ENCODE data around the gene DDIT3.
"Not testable (repeated sequence)": the region's sequence is repeated elsewhere in the genome, so short reads cannot be mapped to it uniquely, and the experiment has no call there.

DDIT3 gene

GRCh38 chr12:57513266-57513665 lies 7.0 kb downstream of the DDIT3 start:
- DNase-seq (ENCODE audit: low read depth) = no peak

GRCh38 chr12:57512665-57513064 lies 7.6 kb downstream of the DDIT3 start:
- DNase-seq (ENCODE audit: low read depth) = no peak

DNA sequence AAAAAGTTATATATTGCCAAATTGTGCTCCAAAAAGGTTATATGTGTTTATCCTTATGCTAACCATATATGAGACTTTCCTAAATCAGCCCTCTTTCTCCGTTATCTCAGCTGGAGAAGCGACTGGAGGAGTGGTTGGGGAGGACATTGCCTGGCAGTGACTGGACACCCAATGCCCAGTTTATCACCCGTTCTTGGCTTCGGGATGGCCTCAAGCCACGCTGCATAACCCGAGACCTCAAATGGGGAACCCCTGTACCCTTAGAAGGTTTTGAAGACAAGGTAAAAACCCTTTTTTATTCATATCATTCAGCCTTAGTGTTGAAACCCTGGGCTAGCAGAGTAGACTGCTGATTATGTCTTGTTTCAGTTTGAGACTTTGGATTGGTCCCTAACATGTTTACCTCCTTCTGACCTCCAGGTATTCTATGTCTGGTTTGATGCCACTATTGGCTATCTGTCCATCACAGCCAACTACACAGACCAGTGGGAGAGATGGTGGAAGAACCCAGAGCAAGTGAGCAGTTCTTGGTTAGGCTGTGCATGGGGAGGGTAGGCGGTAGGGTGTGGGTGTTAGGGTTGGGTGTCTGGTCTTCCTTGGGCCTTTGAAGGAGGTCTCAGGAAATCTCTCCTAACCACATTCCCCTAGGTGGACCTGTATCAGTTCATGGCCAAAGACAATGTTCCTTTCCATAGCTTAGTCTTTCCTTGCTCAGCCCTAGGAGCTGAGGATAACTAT lies 8.6 kb downstream of the DDIT3 start:
- no peak for DNase-seq (ENCODE audit: low read depth)

DNA sequence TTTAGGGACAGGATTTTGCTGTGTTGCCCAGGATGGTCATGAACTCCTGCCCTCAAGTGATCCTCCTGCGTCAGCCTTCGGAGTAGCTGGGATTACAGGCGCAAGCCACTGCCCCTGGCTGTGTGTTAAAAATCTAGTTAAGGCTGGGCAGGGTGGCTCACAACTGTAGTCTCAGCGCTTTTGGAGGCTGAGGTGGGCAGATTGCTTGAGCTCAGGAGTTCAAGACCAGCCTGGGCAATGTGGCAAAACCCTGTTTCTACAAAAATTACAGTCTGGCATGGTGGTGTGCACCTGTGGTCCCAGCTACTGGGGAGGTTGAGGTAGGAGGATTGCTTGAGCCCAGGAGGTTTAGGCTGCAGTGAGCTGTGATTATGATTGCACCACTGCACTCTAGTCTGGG lies 9.2 kb downstream of the DDIT3 start:
- no peak for DNase-seq (ENCODE audit: low read depth)

DNA sequence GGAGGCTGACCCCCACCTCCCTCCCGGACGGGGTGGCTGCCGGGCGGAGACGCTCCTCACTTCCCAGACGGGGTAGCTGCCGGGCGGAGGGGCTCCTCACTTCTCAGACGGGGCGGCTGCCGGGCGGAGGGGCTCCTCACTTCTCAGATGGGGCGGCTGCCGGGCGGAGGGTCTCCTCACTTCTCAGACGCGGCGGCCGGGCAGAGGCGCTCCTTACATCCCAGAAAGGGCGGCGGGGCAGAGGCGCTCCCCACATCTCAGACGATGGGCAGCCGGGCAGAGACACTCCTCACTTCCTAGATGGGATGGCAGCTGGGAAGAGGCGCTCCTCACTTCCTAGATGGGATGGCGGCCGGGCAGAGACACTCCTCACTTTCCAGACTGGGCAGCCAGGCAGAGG lies 12.5 kb downstream of the DDIT3 start:
- DNase-seq (ENCODE audit: low read depth) = not testable (repeated sequence)

GRCh38 chr12:57506541-57506940 lies 13.8 kb downstream of the DDIT3 start:
- not testable (repeated sequence) for DNase-seq (ENCODE audit: low read depth)

DNA sequence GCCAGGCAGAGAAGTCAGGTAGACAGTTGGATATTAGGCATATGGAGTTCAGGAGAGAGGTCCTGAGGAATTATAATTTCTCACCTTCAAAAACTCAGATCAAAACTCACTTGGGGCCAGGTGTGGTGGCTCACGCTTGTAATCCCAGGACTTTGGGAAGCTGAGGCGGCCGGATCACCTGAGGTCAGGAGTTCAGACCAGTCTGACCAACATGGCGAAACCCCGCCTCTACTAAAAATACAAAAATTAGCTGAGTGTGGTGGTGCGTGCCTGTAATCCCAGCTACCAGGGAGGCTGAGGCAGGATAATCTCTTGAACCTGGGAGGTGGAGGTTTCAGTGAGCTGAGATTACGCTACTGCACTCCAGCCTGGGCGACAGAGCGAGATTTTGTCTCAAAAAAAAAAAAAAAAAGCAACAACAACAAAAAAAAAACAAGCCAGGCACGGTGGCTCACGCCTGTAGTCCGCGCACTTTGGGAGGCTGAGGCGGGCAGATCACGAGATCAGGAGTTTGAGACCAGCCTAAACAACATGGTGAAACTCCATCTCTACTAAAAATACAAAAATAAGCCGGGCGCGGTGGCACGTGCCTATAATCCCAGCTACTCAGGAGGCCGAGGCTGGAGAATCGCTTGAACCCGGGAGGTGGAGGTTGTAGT lies 17.9 kb downstream of the DDIT3 start:
- not testable (repeated sequence) for DNase-seq (ENCODE audit: low read depth)

DNA sequence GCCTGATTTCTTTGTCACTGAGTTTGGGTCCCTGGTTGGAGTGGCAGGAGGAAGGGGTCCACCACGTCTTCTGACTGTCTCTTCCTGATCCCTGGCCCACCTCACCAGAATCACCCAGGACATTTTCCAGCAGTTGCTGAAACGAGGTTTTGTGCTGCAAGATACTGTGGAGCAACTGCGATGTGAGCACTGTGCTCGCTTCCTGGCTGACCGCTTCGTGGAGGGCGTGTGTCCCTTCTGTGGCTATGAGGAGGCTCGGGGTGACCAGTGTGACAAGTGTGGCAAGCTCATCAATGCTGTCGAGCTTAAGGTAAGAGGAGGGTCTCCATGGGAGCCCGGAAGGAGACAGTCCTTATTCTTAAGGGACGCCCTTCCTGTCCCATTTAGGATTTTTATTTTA lies 20.1 kb downstream of the DDIT3 start:
- DNase-seq (ENCODE audit: low read depth) = no peak

DNA sequence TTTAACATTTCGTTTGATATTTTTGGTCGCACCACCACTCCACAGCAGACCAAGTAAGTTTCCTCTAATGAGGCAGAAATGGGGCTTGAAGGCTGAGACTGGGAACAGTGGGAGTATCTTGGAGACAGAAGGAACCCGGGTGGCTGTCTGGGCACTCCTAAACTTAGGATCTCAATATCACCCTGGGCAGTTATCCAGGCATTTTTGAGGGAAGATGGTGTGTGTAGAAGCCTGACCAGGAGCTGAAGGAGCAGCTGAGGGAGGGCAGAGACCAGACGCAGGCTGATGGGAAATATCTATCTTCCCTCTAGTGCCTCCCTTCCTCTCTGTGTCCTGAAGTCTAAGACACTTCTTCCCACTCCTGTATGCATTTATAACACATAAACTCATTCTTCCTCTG lies 21.7 kb downstream of the DDIT3 start:
- no peak for DNase-seq (ENCODE audit: low read depth)

DNA sequence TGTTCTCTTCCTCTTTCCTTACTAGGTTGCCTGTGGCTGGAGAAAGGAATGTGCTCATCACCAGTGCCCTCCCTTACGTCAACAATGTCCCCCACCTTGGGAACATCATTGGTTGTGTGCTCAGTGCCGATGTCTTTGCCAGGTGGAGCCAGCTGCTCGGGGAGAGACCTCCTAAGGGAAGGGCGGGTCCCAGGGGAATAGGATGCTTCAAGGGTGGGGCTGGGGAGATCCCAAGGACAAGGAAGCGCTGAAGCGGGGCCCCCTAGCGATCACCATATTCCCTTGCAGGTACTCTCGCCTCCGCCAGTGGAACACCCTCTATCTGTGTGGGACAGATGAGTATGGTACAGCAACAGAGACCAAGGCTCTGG lies 22.2 kb downstream of the DDIT3 start:
- no peak for DNase-seq (ENCODE audit: low read depth)

DNA sequence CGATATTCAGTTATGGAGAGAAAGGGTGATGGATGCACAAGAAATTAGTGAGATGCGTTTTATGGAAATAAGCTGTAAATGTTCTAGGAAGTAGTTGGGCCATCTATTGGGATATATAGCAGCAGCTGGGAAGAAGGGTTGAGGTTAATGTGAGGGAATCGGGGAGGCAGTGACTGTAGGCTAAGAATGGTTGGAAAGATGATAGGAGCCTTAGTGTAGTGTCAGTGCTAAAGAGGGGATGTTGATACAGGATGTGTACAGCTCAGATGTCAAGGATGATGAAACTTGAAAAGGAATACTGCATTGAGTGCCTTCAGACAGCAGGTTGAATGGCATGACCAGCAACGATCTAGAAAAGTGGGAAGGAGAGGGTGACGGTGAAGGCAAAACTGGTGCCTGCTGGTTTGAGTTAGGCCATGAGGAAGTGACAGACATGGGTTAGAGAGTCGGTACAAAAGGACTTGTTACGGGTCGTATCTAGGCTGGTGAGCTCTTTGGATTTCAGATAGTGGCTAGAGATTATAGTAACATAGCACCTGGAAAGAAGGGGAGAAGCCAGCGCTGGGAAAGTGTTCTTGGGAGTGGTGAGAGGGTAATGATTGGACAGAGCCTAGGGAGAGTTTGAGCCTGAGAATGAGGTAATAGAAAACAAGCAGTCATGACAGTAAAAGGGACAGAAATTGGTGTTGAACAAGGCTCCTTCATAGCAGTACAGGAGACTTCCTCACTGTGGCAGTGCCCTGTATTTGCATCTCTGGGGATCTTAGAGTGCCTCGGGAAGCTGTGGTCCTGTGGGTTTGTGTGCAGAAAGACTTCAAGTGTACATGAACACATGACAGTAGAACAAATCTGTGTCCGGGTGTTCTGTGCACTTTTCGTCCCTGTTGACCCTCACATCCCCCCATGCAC lies 22.8 kb downstream of the DDIT3 start:
- no peak for DNase-seq (ENCODE audit: low read depth)

GRCh38 chr12:57496822-57497221 lies 23.5 kb downstream of the DDIT3 start:
- DNase-seq (ENCODE audit: low read depth) = no peak

DNA sequence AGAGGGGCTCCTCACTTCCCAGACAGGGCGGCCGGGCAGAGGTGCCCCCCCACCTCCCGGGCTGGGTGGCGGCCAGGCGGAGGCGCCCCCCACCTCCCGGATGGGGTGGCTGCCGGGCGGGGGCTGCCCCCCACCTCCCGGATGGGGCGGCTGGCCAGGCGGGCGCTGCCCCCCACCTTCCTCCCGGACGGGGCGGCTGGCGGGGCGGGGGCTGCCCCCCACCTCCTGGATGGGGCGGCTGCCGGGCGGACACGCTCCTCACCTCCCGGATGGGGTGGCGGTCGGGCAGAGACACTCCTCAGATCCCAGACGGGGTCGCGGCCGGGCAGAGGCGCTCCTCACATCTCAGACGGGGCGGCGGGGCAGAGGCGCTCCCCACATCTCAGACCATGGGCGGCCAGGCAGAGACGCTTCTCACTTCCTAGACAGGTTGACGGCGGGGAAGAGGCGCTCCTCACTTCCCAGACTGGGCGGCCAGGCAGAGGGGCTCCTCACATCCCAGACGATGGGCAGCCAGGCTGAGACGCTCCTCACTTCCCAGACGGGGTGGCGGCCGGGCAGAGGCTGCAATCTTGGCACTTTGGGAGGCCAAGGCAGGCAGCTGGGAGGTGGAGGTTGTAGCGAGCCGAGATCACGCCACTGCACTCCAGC lies 25.1 kb downstream of the DDIT3 start:
- not testable (repeated sequence) for DNase-seq (ENCODE audit: low read depth)

DNA sequence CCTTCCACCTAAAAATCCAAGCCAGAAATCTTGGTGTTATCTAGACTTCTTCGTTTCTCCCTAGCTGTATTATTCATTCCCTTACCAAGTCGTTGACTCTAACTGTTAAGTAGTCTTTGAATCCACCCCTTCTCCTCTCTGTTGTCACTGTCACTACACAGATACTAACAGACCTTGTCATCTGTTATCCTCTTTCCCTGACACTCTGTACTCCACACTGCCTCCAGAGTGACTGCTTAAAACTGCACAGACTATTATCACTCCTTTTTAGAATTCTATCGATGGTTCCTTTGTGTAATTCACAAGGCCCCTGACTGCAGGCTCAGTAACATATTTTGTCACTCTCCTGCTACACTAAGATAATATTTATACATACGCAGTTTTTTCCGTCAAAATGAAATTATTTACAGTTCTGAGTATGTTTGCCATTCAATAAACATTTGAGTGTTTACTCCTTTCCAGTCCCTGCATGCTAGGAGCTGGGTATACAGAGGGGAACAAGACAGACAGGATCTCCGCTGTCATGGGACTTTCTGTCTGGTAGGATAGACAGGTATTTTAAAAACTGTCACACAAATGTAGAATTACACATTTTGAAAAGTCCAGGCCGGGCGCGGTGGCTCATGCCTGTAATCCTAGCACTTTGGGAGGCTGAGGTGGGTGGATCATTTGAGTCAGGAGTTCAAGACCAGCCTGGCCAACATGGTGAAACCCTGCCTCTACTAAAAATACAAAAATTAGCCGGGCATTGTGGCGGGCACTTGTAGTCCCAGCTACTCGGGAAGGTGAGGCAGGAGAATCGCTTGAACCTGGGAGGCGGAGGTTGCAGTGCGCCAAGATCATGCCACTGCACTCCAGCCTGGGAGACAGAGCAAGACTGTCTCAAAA lies 28.7 kb downstream of the DDIT3 start:
- no peak for DNase-seq (ENCODE audit: low read depth)

DNA sequence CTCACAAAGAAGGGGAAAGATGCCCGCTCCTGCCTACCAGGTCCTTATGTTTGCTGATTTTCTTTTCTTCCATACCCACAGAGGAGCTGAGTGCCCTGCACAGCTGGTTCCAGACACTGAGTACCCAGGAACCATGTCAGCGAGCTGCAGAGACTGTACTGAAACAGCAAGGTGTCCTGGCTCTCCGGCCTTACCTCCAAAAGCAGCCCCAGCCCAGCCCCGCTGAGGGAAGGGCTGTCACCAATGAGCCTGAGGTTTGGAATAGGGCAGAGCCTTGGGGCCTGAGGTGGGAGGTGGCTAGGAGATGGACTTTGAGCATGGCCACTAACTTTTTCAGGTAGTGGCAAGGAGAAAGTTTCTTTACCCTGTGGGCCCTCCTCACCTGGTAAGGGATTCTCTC lies 30.2 kb downstream of the DDIT3 start:
- DNase-seq (ENCODE audit: low read depth) = no peak

- no peak for DNase-seq (ENCODE audit: low read depth)
These were observed 31.1 kb downstream of the DDIT3 start for GRCh38 chr12:57489157-57489641.

- no peak for DNase-seq (ENCODE audit: low read depth)
These were observed 31.7 kb downstream of the DDIT3 start for GRCh38 chr12:57488402-57489156.

GRCh38 chr12:57487597-57488401 lies 32.5 kb downstream of the DDIT3 start, which contains the start of gene MARS1:
Gene MARS1, plus strand, starts transcription at chr12:57488068. Its CDS starts 23 bp downstream, at chr12:57488091.
- peak; percentile 91 for DNase-seq (ENCODE audit: low read depth)

GRCh38 chr12:57487055-57487596 lies 33.2 kb downstream of the DDIT3 start:
- no peak for DNase-seq (ENCODE audit: low read depth)

Data from GM04503 (cell line).